ENCODE data around the gene SKIDA1. TPM values are rescaled to one million over a fixed set of nuclear protein-coding genes. Genes with fewer than 3 reads are reported as not detected.
A peak's percentile ranks its signal among the peaks of the same experiment; 100 is the strongest.

Gene SKIDA1
- total RNA-seq, 1 experiment from 2014 or later, result 0.34 TPM

DNA sequence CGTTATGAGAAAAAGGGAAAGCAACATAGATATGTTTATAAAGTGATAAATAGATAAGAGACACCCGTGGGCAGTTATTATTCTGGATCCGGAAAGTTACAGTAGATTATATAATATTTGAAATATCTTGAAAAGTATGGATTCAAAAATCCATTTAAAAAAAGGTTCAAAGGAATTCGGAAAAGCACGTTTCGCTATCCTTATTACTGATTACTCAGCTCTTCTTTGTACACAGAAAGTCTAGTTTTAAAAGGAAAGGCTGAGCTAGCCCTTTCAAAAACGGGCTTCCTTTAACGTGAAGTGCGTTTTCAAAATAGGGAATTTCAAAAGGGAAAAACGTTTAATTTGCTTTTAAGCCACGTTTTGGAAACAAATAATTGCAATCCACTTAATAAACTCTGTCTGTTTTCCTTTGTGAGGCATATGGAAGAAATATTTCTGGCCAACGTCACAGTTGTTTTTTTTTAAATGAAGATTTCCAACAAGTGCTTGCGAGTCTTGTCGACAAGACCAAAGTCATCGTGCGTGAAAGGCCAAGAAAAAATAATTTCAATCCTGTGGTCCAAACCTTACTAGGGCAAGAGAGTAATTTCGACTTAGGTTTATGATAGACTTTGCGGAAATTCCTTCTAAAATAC, 2.2 kb upstream of the SKIDA1 start (continued):
- TF ChIP-seq ZFX (IDR thresholded peaks at IDR 0.05), result no peak
- TF ChIP-seq RAD21 (IDR thresholded peaks at IDR 0.05; ENCODE audit: low read depth), result no peak
- no peak for TF ChIP-seq EGR1 (IDR thresholded peaks at IDR 0.05; ENCODE audit: low read depth)
- TF ChIP-seq, protein P1, sequence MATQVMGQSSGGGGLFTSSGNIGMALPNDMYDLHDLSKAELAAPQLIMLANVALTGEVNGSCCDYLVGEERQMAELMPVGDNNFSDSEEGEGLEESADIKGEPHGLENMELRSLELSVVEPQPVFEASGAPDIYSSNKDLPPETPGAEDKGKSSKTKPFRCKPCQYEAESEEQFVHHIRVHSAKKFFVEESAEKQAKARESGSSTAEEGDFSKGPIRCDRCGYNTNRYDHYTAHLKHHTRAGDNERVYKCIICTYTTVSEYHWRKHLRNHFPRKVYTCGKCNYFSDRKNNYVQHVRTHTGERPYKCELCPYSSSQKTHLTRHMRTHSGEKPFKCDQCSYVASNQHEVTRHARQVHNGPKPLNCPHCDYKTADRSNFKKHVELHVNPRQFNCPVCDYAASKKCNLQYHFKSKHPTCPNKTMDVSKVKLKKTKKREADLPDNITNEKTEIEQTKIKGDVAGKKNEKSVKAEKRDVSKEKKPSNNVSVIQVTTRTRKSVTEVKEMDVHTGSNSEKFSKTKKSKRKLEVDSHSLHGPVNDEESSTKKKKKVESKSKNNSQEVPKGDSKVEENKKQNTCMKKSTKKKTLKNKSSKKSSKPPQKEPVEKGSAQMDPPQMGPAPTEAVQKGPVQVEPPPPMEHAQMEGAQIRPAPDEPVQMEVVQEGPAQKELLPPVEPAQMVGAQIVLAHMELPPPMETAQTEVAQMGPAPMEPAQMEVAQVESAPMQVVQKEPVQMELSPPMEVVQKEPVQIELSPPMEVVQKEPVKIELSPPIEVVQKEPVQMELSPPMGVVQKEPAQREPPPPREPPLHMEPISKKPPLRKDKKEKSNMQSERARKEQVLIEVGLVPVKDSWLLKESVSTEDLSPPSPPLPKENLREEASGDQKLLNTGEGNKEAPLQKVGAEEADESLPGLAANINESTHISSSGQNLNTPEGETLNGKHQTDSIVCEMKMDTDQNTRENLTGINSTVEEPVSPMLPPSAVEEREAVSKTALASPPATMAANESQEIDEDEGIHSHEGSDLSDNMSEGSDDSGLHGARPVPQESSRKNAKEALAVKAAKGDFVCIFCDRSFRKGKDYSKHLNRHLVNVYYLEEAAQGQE (IDR thresholded peaks at IDR 0.05; ENCODE audit: low read depth), result no peak
- no peak for TF ChIP-seq ZNF274 (IDR thresholded peaks at IDR 0.05; ENCODE audit: low read depth, low read length)
- TF ChIP-seq SRF (IDR thresholded peaks at IDR 0.05; ENCODE audit: low read depth), result no peak
- no peak for TF ChIP-seq JUND (IDR thresholded peaks at IDR 0.05)
- TF ChIP-seq CEBPB (IDR thresholded peaks at IDR 0.05; ENCODE audit: low read depth), result 0 out of 2 replicates have a peak, but pooled peaks have one; percentile 18
- 0 out of 2 replicates have a peak, but pooled peaks have one; percentile 28 for TF ChIP-seq SIN3A (IDR thresholded peaks at IDR 0.05; ENCODE audit: low read depth)
- TF ChIP-seq POLR2A (IDR thresholded peaks at IDR 0.05; ENCODE audit: borderline replicate concordance, extremely low read depth, insufficient read depth, insufficient read length), result no peak
- no peak for TF ChIP-seq ATF3 (IDR thresholded peaks at IDR 0.05)
- no peak for TF ChIP-seq MAX (IDR thresholded peaks at IDR 0.05)
- TF ChIP-seq EZH2 (IDR thresholded peaks at IDR 0.05), result no peak
- TF ChIP-seq ELF1 (IDR thresholded peaks at IDR 0.05; ENCODE audit: borderline replicate concordance, low read depth), result no peak; the same call in 1 of the 2 replicates
